K562 (cell line): ENCODE results near the gene SLC1A2. TPM values are rescaled to one million over a fixed set of nuclear protein-coding genes. Genes with fewer than 3 reads are reported as not detected.

Experiments used
- CEBPG ChIP-seq, 3 experiments: fragments of 200-800 bp in 1 of 3; sonication (Bioruptor generic) in 1 of 3; sonication (generic) in 1 of 3; formaldehyde crosslinking in 1 of 3; IDR thresholded peaks in 2 of 3; conservative IDR thresholded peaks in 1 of 3; 2 replicates each; pipeline versions ENCODE4 v1.6.1 to v1.8.0; 2016 to 2022; ENCODE audit warnings: missing compliant biosample characterization in 2 of 3, missing genetic modification characterization in 2 of 3, mild to moderate bottlenecking in 1 of 3, missing genetic modification reagents in 1 of 3
- FOXA3 ChIP-seq, 2 experiments: fragments of 450-650 bp in 1 of 2; sonication (generic) in 1 of 2; formaldehyde crosslinking; IDR thresholded peaks in 1 of 2; conservative IDR thresholded peaks in 1 of 2; 2 replicates each; pipeline versions ENCODE4 v1.4.0 to v1.8.0; 2020 to 2022; ENCODE audit warnings: mild to moderate bottlenecking in 2 of 2, missing genetic modification reagents in 1 of 2
- polyA plus RNA-seq, 8 experiments: library from polyadenylated mRNA; depleted of rRNA in 4 of 8; stranded (reverse) in 5 of 8; unstranded in 3 of 8; fragments of >200 nt; fragmentation: Nextera tagmentation in 2 of 8; fragmentation: Illumina TruSeq in 1 of 8; extraction: Ambion mirVana in 2 of 8; extraction: Trizol in 1 of 8; gene quantifications; 2 replicates each; pipeline versions ENCODE4 v1.2.1 to v1.2.3, GENCODE V29; 2011 to 2014; ENCODE audit warnings: inconsistent platforms in 1 of 8, missing spikeins in 1 of 8
- total RNA-seq, 7 experiments: library from RNA; depleted of rRNA in 6 of 7; stranded (reverse); fragments of >200 nt in 6 of 7; fragmentation: Illumina TruSeq in 2 of 7; extraction: Trizol in 2 of 7; gene quantifications; 2 replicates each; pipeline versions ENCODE4 v1.2.1 to v1.2.3, GENCODE V29; 2011 to 2021; ENCODE audit warnings: low replicate concordance in 1 of 7
- TF ChIP-seq, protein P1 (sequence below), 2 experiments: fragments of 450-650 bp in 1 of 2; sonication (generic) in 1 of 2; formaldehyde crosslinking in 1 of 2; IDR thresholded peaks in 1 of 2; conservative IDR thresholded peaks in 1 of 2; 2 replicates each; pipeline versions ENCODE4 v1.6.1 to v1.8.1; 2016 to 2023; ENCODE audit warnings: mild to moderate bottlenecking in 2 of 2, moderate library complexity in 2 of 2, inconsistent platforms in 1 of 2, missing genetic modification reagents in 1 of 2
- TF ChIP-seq, protein P2 (sequence below), 2 experiments: IDR thresholded peaks; 2 replicates each; pipeline ENCODE4 v1.6.1; 2012; ENCODE audit warnings: improper control_type of control experiment in 2 of 2, low read depth in 2 of 2, low read length in 2 of 2, borderline replicate concordance in 1 of 2

The SLC1A2 gene
- total and polyA plus RNA-seq, 9 of the 15 experiments (the other 6 are each of a cell fraction or from before 2014, with no cell fraction given): 0.03 to 0.07 (median 0.04) TPM; not detected in 5

DNA sequence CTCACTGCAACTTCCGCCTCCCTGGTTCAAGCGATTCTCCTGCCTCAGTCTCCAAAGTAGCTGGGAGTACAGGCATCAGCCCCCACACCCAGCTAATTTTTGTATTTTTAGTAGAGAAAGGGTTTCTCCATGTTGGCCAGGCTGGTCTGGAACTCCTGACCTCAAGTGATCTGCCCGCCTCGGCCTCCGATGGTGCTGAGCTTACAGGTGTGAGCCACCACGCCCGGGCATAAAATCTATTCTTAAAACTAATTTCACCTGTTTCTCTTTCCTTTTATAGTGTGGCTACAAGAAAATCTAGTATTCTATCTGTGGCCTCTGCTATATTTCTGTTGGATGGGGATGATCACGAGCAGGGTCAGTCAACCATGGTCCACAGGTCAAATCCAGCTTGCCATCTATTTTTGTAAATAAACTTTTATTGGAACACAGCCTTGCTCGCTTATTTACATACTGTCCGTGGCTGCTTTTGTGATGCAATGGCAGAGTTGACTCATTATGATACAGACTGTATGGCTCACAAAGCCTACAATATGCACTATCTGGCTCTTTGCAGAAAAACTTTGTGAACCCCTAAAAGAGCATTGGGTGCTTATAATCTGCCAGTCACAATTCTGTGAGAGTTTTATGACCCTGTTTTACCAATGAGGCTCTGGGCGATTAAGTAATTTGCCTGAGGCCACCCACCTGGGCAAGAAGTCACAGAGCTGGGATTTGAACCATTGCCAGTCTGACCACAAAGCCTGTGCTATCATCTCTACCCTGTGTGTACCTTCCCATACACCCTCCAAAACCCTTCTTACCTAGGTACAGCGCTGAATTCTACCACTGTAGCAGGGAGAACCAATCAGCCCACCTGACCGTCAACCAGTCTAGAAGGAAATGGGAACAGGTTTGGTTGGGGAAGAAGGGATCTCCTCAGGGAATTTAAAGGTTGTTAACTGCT lies 28.3 kb downstream of the SLC1A2 start (continued):
- TF ChIP-seq CEBPG (CRISPR knock-in tag; IDR thresholded peaks at IDR 0.05) (peak; percentile 67), CEBPG (tag; conservative IDR thresholded peaks at IDR 0.05 in 1 of 2, IDR thresholded peaks at IDR 0.05 in 1 of 2) (peak; percentile 73 to 90), FOXA3 (CRISPR knock-in tag; conservative IDR thresholded peaks at IDR 0.05 in 1 of 2, IDR thresholded peaks at IDR 0.05 in 1 of 2) (peak; percentile 19 to 90; a peak in 2 of 4 replicates)
- TF ChIP-seq, protein P1, sequence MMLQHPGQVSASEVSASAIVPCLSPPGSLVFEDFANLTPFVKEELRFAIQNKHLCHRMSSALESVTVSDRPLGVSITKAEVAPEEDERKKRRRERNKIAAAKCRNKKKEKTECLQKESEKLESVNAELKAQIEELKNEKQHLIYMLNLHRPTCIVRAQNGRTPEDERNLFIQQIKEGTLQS (IDR thresholded peaks at IDR 0.05): peak; percentile 58; the same call in 1 of the 2 replicates
- TF ChIP-seq, protein P1 (CRISPR knock-in tag; conservative IDR thresholded peaks at IDR 0.05): no peak
- TF ChIP-seq, protein P2, sequence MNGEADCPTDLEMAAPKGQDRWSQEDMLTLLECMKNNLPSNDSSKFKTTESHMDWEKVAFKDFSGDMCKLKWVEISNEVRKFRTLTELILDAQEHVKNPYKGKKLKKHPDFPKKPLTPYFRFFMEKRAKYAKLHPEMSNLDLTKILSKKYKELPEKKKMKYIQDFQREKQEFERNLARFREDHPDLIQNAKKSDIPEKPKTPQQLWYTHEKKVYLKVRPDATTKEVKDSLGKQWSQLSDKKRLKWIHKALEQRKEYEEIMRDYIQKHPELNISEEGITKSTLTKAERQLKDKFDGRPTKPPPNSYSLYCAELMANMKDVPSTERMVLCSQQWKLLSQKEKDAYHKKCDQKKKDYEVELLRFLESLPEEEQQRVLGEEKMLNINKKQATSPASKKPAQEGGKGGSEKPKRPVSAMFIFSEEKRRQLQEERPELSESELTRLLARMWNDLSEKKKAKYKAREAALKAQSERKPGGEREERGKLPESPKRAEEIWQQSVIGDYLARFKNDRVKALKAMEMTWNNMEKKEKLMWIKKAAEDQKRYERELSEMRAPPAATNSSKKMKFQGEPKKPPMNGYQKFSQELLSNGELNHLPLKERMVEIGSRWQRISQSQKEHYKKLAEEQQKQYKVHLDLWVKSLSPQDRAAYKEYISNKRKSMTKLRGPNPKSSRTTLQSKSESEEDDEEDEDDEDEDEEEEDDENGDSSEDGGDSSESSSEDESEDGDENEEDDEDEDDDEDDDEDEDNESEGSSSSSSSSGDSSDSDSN (IDR thresholded peaks at IDR 0.05; ENCODE audit: borderline replicate concordance in 1 of 2, low read depth in 2 of 2, low read length in 2 of 2): no peak
